HG02678 (cell line): ENCODE results near the gene WDR18.
"Not testable (repeated sequence)": the region's sequence is repeated elsewhere in the genome, so short reads cannot be mapped to it uniquely, and the experiment has no call there.

Source experiments
- ATAC-seq: cut with Tn5 transposase; IDR thresholded peaks from one replicate; pipeline ENCODE4 v1.9.1; 2021; ENCODE audit warnings: mild to moderate bottlenecking, moderate library complexity; ENCODE audit not compliant: unreplicated experiment

WDR18 gene

GRCh38 chr19:950352-951066 is 33.6 kb upstream of the WDR18 start:
- no peak for ATAC-seq

GRCh38 chr19:952049-952679 is 32.0 kb upstream of the WDR18 start:
- ATAC-seq, result no peak

- ATAC-seq, result no peak
Measured at GRCh38 chr19:952680-953444, 31.3 kb upstream of the WDR18 start.

GRCh38 chr19:953445-954271 is 30.5 kb upstream of the WDR18 start:
- no peak for ATAC-seq

GRCh38 chr19:954272-954671 is 29.9 kb upstream of the WDR18 start:
- ATAC-seq, result no peak

- ATAC-seq, result peak; percentile 40
Measured at GRCh38 chr19:954672-955494, 29.3 kb upstream of the WDR18 start.

GRCh38 chr19:955803-956765 is 28.1 kb upstream of the WDR18 start:
- no peak for ATAC-seq

GRCh38 chr19:956766-957440 is 27.2 kb upstream of the WDR18 start:
- ATAC-seq, result no peak

GRCh38 chr19:957578-957977 is 26.6 kb upstream of the WDR18 start:
- not testable (repeated sequence) for ATAC-seq

- no peak for ATAC-seq
Measured at GRCh38 chr19:958967-959855, 24.9 kb upstream of the WDR18 start.

GRCh38 chr19:960020-960419 is 24.1 kb upstream of the WDR18 start:
- no peak for ATAC-seq

GRCh38 chr19:960601-960938 is 23.6 kb upstream of the WDR18 start:
- no peak for ATAC-seq

GRCh38 chr19:961866-962620 is 22.1 kb upstream of the WDR18 start:
- ATAC-seq, result no peak

GRCh38 chr19:962683-963400 is 21.3 kb upstream of the WDR18 start:
- no peak for ATAC-seq

- ATAC-seq, result no peak
Measured at GRCh38 chr19:963486-963951, 20.6 kb upstream of the WDR18 start.

GRCh38 chr19:964116-964520 is 20.0 kb upstream of the WDR18 start:
- ATAC-seq, result no peak
